GM19351 (cell line): ENCODE data around the gene L3HYPDH.

ENCODE experiments used
- ATAC-seq: cut with Tn5 transposase; IDR thresholded peaks from one replicate; pipeline ENCODE4 v1.9.1; 2021; ENCODE audit warnings: mild to moderate bottlenecking, moderate library complexity; ENCODE audit not compliant: unreplicated experiment

L3HYPDH gene

DNA sequence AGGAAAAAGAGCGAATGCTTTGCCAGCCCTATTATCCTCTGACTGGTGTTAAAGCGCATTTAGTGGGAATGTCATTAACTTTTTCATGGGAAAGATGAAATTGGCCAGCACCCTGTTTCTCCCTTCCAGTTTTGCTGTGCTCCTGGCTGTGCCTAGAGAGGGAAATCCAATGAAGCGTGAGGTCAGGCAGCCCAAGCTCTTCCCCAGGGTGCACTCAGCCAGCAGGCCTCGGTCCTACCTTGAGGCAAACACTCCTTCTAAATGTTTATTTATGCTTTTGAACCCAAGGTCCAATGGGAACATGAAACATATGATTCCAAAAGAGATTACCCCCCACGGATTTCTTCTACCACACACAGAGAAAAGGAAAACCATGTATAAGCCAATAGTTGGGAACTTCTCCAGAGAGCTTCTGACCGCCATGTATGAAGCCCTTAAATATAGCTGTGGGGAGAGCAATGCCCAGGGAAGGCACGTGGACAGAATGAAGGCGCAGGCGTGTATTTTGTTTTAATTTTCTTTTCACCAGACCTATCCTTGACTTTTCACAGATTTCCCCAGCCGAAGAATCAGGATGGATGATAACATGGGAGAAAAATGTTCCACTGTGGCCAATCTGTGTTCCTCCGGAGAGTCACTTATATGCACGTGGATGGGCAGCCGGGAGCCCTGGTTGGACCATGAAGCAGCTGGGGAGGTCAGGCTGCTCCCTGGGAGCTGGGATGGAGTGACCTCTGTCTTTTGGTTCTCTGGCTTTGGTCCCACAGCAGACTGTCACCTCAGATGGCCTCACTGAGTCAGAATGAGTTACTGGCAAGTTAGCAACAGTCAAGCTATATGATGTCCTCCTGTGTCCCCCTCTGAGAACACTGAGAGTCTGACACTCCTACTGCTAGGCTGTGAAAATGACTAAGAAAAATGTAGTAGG lies 56.3 kb downstream of the L3HYPDH start:
- no peak for ATAC-seq

- ATAC-seq, result no peak
Observed at GRCh38 chr14:59425322-59425935, 58.8 kb downstream of the L3HYPDH start.

- ATAC-seq, result no peak
Observed at GRCh38 chr14:59424341-59425071, 59.7 kb downstream of the L3HYPDH start.
